CD4-positive, alpha-beta T cell treated with Interleukin-17A for 4 hours (primary cell): ENCODE measurements around the gene TRIM29.

Experiments used
- DNase-seq: peaks from one replicate; pipeline ENCODE4 v3.0.0-alpha.2; 2020; ENCODE audit warnings: mixed read lengths

Gene TRIM29

GRCh38 chr11:120137187-120137610 lies 714 bp downstream of the TRIM29 start:
- no peak for DNase-seq

- DNase-seq, result no peak
Observed at GRCh38 chr11:120136356-120136755, 1.6 kb downstream of the TRIM29 start.

GRCh38 chr11:120135838-120136237 lies 2.1 kb downstream of the TRIM29 start:
- no peak for DNase-seq

- no peak for DNase-seq
Observed at GRCh38 chr11:120134931-120135228, 3.0 kb downstream of the TRIM29 start.

- DNase-seq, result no peak
Observed at GRCh38 chr11:120134106-120134930, 3.6 kb downstream of the TRIM29 start.

DNA sequence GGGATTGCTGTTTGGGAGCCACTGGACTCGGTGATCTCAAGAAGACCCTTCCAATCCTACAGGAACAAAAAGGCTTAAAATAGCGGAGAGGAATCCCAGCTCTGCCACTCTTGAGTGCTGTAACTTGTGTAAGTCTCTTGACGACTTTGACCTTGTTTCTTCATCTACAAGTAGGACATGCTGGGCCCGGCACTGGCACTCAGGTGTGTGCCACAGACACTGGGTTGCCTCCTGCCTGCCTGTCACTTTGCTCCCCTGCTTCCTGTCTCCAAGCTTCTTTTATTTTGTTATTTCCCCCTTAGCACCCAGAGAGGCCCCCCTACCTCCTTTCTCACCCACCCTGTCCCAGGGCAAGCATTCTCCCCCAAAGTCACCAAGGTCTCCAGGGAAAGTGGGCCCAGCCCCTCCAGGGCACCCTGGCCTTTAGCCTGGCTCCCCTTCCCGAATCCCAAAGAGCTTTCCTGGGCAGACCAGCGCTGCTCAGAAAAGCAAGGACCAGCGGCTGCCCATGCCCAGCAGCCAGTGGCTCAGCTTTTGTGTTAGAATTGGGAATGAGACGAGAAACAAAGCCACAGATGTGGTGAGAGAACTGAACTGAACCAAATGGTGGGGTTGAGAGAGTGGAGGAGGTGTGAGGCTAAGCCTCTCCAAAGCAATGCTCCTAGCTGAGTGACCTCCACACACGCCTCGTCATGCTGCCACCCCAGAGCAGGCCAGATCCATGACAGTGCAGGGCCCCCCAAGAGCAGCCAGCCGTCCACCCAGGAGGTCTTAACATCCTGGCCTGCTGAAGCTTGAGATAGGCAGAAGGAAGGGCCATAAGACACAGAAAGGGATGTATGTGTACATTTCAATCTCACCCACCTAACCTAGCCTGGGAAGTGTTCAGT lies 4.5 kb downstream of the TRIM29 start:
- DNase-seq, result no peak

DNA sequence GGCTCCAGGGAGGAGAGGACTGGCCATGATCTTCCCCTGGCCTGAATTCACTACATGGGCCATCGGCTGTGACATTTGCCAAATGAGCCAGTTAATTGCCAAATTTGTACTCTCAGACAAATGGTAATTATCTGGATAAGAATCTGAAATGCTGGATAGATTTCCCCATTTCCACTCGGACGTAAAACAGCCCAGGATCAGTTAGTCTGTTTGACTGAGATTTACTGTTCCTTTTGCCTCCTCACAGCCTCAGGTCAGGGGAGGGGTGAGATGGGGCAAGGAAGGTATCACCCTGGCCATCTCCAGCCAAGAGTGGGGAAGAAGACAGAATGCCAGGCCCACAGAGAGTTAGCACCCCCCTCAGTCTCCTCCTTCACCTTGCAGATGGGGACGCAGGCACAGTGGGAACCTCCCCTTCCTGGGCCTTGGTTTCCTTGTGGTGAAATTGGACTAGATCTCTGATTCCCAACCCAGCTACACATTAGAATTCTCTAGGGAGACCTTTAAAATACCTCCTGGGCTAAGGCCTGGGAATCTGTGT lies 5.2 kb downstream of the TRIM29 start:
- DNase-seq, result no peak

GRCh38 chr11:120131941-120132644 lies 5.8 kb downstream of the TRIM29 start:
- no peak for DNase-seq

DNA sequence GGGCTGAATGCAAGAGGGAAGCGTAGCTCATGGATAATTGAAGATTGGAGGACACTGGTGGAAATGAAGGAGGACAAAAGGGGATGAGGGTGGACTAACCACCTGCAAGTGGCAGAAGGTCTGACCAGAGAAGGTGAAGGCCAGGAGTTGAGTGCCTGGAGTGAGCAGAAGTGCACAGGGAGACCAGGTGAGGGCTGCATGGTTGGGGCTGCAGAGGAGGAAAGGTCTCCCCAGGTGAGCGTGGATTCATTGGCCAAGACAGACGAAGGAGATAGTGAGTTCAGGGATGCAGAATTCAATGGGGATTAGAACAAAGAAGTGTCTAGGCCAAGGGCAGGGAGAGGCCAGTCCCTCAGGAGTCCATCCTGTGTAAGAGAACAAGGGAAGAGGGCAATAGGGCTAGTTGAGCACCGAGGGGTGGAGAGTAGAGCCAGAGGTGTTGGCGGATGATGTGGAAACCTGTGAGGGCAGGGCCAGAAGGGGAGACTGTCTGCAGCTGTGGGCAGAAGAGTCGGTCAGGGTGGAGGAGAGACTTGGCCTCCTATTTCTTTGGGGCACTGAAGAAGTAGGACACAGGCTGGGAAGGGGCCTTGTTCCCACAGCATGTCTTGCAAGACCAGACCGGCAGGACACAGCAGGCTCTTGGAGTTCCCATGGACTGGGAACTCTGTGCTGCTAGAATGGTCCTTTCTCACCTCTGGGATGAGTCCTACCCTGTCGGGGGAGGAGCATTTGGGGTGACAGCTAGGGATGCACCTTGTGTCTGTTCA lies 6.7 kb downstream of the TRIM29 start:
- no peak for DNase-seq

- no peak for DNase-seq
Observed at GRCh38 chr11:120130176-120130980, 7.5 kb downstream of the TRIM29 start.

DNA sequence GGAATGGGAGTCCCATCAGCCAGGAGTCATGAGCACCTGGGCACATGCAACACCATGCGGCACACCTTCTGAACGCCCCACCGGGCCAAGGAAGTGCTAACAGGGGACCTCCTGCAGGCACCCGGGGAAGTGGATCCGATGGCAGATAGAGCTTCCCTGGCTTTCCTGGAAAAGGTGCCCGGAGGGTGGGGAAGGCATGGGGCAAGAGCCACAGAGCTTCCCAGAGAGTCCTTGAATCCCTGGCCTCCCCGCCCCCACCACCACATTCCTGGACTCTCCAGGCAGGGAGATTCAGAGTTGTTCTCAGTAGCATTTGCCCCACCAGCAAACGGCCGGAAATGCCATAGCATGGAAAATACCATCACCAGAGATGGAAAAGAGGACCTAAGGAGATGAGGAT lies 8.3 kb downstream of the TRIM29 start:
- no peak for DNase-seq

DNA sequence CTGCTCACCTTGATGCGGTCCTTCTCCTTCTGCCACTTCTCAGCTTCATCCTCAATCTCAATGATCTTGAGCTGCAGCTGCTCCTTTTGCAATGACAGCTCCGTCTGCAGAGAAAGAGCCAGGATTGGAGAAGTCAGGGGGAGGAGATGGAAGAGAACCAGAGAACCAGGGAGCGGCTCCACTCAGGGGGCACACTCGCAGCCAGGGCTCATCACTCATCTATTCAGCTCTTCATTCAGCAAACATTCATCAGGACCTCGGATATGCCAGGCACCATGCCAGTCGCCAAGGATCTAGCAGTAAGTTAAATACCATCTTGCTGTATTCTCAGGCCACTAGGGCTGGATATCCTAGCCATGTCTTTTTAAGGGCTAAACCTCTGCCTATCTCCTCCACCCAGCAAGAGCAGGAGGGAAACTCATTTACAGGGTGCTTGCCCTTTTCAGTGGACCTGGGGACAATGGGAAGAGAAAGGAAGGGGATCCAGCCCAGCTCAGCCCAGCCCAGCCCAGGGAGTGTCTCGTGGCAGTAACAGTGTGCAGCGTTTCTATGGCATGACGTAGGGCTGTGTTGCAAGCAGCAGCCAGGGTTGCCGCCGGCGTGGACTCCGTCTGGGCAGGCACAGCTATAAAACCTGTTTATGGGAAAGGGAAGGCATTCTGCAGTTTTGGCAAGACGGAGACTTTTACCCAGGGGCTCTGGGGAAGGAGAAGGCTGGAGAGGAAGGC lies 9.4 kb downstream of the TRIM29 start:
- DNase-seq, result no peak

- no peak for DNase-seq
Observed at GRCh38 chr11:120127236-120127635, 10.7 kb downstream of the TRIM29 start.

DNA sequence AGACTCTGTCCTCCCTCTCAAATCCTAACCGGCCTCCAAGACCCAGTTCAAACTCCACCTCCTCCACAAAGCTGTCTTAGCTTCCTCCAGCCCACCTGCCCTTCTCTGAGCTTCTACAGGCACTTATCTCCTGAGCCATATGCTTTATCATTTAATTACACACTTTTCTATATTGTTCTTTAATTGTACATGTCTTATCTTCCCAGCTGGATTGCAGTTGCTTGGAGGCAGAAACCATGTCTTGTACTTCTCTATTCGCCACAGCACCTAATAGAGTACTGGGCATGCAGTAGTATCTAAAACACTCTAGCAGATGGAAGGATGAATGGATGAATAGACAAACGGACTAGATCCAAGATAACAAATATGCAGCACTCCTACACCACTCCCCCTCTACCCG lies 11.3 kb downstream of the TRIM29 start:
- no peak for DNase-seq

DNA sequence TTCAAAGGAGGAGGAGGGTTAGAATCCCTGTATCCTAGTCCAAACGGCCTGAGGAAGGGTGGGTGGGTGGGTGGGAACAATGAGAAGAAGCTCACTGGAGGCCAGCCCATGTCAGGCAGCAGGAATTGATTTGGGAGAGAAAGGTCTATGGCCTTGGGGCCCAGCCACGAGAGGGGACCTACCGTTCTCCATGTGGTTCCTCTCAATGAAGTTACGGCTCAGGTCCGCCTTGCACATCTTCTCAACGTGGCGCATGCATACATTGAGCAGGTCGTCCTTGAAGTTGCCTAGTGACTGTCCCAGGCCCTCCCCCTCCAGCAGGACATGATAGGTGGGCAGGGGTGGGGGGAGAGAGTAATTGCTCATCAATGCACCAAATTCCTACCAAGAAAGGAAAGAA lies 12.4 kb downstream of the TRIM29 start:
- no peak for DNase-seq

GRCh38 chr11:120125024-120125423 lies 12.9 kb downstream of the TRIM29 start:
- DNase-seq, result no peak

DNA sequence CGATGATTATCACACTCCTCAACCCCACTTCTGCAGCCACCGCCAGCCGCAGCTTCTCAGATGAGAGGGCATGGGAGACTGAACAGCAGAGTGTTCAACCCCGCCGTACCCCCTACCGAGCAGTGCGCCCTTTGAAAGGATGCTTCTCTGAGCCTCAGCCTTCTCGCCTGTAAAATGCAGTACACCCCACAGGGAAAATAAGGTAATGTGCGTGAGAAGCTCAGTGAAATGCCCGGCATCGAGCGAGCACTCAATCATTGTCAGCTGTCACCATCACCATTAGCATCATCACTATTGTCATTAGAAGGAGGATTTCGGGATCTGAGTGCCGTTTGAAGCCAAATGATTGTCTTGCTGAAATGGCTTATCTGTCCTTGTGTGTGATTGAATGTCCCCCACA lies 13.6 kb downstream of the TRIM29 start:
- no peak for DNase-seq

DNA sequence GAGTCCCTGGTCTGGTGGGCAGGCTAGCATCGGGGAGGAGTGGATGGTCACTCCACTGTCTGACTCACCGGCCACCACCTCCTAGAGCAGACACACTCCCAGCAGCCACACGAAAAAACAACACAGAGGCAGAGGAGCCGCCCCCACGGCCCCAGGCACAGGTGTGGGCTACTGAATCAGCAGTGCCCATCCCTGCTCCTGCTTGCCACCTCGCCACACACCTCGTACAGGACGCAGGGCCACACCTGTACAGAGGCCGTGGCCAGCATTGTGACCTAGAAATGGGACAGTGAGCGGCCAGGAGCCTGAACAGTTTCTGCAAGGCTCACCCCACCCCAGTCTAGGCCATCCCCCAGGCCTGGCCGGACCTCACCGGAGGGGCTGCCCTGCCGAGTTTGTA lies 14.0 kb downstream of the TRIM29 start:
- DNase-seq, result no peak

GRCh38 chr11:120122924-120123683 lies 14.8 kb downstream of the TRIM29 start:
- no peak for DNase-seq

GRCh38 chr11:120121914-120122473 lies 15.9 kb downstream of the TRIM29 start:
- no peak for DNase-seq
